Neural cell (in vitro differentiated cells): ENCODE measurements around the gene RFTN1.

Source experiments
- CTCF ChIP-seq: fragments of 450-650 bp; IDR thresholded peaks from 2 replicates; pipeline ENCODE4 v1.5.1; 2014; ENCODE audit warnings: antibody characterized with exemption, mild to moderate bottlenecking, moderate library complexity; ENCODE audit not compliant: poor library complexity, severe bottlenecking
- EP300 ChIP-seq: fragments of 450-650 bp; conservative IDR thresholded peaks from 2 replicates; pipeline ENCODE4 v1.6.1; 2014; ENCODE audit warnings: antibody characterized with exemption, mild to moderate bottlenecking, moderate library complexity; ENCODE audit not compliant: poor library complexity, severe bottlenecking
- MXI1 ChIP-seq: fragments of 450-650 bp; conservative IDR thresholded peaks from 2 replicates; pipeline ENCODE4 v1.6.1; 2014; ENCODE audit warnings: antibody characterized with exemption, mild to moderate bottlenecking; ENCODE audit not compliant: poor library complexity, severe bottlenecking
- POLR2AphosphoS5 ChIP-seq: IDR thresholded peaks from 2 replicates; pipeline ENCODE4 v1.6.1; 2012
- RAD21 ChIP-seq: fragments of 450-650 bp; conservative IDR thresholded peaks from 2 replicates; pipeline ENCODE4 v1.6.1; 2014; ENCODE audit warnings: antibody characterized with exemption, mild to moderate bottlenecking, moderate library complexity
- SMC3 ChIP-seq: fragments of 450-650 bp; conservative IDR thresholded peaks from 2 replicates; pipeline ENCODE4 v1.6.1; 2014; ENCODE audit warnings: antibody characterized with exemption, mild to moderate bottlenecking, moderate library complexity; ENCODE audit not compliant: poor library complexity
- TF ChIP-seq, protein P1 (sequence below): IDR thresholded peaks from 2 replicates; pipeline ENCODE4 v1.6.1; 2012; ENCODE audit warnings: borderline replicate concordance

DNA sequence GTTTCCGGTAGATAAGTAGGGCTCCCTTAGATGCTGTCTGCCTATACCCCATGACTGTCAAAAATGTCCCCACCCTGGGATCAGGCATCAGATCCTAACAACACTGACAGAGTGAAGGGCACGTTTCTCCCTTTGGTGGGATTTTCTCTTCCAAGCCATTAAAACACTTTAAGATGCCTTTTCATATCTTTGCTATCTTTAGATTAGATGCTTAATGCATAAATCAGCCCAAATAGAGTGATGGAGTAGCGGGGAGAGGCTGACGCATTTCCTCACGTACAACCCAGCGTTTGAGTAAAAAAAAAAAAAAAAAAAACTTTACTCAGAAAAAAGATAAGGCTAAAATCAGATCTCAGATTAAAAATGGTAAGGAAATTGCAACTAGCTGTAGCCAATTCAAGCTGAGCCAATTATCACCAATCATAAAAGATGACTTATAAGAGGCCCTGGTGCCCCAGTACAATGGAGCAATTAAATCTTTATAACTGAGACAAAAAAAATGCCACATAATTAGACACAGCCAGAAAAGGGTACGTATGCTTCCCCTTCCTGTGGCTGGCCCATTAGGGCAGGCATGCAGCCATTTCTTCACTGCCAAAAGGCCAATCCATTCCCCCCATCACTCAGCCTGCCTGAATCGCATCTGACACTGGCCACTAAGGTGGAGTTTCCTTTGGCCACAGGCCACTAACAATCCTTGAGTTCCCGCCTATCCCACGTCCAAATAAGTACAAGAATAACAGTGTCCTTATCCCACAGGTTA lies 45.0 kb downstream of the RFTN1 start:
- TF ChIP-seq CTCF (no peak), POLR2AphosphoS5 (no peak), RAD21 (no peak), EP300 (no peak), SMC3 (no peak), MXI1 (no peak)
- TF ChIP-seq, protein P1, sequence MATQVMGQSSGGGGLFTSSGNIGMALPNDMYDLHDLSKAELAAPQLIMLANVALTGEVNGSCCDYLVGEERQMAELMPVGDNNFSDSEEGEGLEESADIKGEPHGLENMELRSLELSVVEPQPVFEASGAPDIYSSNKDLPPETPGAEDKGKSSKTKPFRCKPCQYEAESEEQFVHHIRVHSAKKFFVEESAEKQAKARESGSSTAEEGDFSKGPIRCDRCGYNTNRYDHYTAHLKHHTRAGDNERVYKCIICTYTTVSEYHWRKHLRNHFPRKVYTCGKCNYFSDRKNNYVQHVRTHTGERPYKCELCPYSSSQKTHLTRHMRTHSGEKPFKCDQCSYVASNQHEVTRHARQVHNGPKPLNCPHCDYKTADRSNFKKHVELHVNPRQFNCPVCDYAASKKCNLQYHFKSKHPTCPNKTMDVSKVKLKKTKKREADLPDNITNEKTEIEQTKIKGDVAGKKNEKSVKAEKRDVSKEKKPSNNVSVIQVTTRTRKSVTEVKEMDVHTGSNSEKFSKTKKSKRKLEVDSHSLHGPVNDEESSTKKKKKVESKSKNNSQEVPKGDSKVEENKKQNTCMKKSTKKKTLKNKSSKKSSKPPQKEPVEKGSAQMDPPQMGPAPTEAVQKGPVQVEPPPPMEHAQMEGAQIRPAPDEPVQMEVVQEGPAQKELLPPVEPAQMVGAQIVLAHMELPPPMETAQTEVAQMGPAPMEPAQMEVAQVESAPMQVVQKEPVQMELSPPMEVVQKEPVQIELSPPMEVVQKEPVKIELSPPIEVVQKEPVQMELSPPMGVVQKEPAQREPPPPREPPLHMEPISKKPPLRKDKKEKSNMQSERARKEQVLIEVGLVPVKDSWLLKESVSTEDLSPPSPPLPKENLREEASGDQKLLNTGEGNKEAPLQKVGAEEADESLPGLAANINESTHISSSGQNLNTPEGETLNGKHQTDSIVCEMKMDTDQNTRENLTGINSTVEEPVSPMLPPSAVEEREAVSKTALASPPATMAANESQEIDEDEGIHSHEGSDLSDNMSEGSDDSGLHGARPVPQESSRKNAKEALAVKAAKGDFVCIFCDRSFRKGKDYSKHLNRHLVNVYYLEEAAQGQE: no peak
